ENCODE results near the gene FAT1. TPM values are rescaled to one million over a fixed set of nuclear protein-coding genes. Genes with fewer than 3 reads are reported as not detected.

FAT1 gene
- total RNA-seq, 1 experiment from 2014 or later, result 172 TPM

DNA sequence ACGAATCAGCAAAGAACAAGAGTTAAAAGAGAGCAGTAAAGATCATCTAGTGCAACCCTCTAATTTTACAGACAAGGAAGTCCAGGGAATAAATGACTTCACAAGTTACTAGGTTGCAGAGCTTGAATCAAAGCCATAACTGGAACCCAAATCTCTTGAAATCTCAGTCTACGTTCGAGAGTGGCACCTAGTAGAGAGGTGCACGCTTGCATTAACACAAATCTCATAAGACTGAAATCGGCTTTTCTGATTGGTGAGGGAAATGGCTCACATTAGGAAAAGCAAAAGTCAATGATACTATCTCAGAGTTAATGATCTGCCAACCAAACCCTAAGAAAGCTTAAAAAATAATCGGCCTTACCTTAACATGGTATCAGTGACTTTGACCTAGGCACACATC, 43.0 kb downstream of the FAT1 start:
- Mint-ChIP-seq H3K27ac (peak overlapping the region; percentile 71), H3K4me3 (no peak overlapping the region), H3K4me1 (peaks cover 67% of the 10 kb centered on the region), H3K27me3 (ENCODE audit: low read depth) (no peaks in the 10 kb centered on the region), H3K36me3 (peaks cover 8% of the 10 kb centered on the region), H3K9me3 (no peaks in the 10 kb centered on the region)
- CTCF ChIA-PET, result no interaction called here
- TF ChIP-seq FOXJ3 (CRISPR knock-in tag; IDR thresholded peaks at IDR 0.05; ENCODE audit: borderline replicate concordance) (no peak), ZNF138 (CRISPR knock-in tag; conservative IDR thresholded peaks at IDR 0.05) (no peak), TEAD1 (CRISPR knock-in tag; IDR thresholded peaks at IDR 0.05) (no peak), ESRRA (CRISPR knock-in tag; IDR thresholded peaks at IDR 0.05; ENCODE audit: borderline replicate concordance) (no peak), TP53 (CRISPR knock-in tag; IDR thresholded peaks at IDR 0.05) (no peak)
- TF ChIP-seq, protein P1, sequence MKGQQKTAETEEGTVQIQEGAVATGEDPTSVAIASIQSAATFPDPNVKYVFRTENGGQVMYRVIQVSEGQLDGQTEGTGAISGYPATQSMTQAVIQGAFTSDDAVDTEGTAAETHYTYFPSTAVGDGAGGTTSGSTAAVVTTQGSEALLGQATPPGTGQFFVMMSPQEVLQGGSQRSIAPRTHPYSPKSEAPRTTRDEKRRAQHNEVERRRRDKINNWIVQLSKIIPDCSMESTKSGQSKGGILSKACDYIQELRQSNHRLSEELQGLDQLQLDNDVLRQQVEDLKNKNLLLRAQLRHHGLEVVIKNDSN (CRISPR knock-in tag; IDR thresholded peaks at IDR 0.05), result no peak
- TF ChIP-seq, protein P2, sequence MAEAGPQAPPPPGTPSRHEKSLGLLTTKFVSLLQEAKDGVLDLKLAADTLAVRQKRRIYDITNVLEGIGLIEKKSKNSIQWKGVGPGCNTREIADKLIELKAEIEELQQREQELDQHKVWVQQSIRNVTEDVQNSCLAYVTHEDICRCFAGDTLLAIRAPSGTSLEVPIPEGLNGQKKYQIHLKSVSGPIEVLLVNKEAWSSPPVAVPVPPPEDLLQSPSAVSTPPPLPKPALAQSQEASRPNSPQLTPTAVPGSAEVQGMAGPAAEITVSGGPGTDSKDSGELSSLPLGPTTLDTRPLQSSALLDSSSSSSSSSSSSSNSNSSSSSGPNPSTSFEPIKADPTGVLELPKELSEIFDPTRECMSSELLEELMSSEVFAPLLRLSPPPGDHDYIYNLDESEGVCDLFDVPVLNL (CRISPR knock-in tag; IDR thresholded peaks at IDR 0.05; ENCODE audit: borderline replicate concordance, low read depth), result no peak
- TF ChIP-seq, protein P3, sequence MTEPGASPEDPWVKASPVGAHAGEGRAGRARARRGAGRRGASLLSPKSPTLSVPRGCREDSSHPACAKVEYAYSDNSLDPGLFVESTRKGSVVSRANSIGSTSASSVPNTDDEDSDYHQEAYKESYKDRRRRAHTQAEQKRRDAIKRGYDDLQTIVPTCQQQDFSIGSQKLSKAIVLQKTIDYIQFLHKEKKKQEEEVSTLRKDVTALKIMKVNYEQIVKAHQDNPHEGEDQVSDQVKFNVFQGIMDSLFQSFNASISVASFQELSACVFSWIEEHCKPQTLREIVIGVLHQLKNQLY (CRISPR knock-in tag; IDR thresholded peaks at IDR 0.05), result no peak
- ATAC-seq, result no peak
- POLR2A ChIA-PET, result no interaction called here
- no peak for DNase-seq (ENCODE audit: low spot score)

DNA sequence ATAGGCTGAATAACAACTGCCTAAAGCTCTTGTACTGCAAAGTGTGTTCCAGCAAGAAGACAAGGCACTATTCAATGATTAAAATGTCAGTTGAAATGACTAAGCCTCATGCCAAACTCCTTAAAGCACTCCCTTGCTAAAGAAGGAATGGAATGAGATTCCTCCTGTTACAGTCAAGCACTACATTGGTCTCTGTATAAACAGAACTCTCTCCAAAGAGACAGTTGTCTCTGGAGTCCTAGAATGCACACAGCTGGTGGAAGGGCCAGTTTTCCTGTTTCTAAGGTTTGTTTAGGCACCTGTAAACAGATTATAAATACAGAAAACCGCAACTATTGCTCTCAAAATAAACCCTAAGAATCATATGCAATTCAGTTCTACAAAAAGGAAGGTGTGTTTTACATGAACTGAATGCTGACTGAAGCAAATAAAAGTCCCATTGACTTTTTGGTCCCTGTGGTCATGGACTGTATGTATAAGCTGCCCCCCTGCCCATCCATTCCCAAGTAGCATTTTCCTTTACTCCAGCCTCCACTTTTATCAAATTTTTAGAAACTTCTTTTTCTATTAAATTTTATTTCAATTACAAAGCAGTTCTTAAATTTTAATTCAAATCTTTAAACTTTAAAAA, 47.0 kb downstream of the FAT1 start:
- Mint-ChIP-seq H3K27me3 (ENCODE audit: low read depth) (no peaks in the 10 kb centered on the region), H3K4me3 (no peak overlapping the region; the same call in 1 of the 2 replicates), H3K9me3 (no peaks in the 10 kb centered on the region), H3K27ac (peak overlapping the region; percentile 65), H3K36me3 (peaks cover 5% of the 10 kb centered on the region), H3K4me1 (peaks cover 54% of the 10 kb centered on the region)
- no peak for TF ChIP-seq IRF2 (CRISPR knock-in tag; IDR thresholded peaks at IDR 0.05; ENCODE audit: borderline replicate concordance, low read depth)
- TF ChIP-seq NR3C1 (CRISPR knock-in tag; conservative IDR thresholded peaks at IDR 0.05; ENCODE audit: low read depth), result no peak
- no peak for TF ChIP-seq RORB (CRISPR knock-in tag; IDR thresholded peaks at IDR 0.05)
- TF ChIP-seq, protein P4, sequence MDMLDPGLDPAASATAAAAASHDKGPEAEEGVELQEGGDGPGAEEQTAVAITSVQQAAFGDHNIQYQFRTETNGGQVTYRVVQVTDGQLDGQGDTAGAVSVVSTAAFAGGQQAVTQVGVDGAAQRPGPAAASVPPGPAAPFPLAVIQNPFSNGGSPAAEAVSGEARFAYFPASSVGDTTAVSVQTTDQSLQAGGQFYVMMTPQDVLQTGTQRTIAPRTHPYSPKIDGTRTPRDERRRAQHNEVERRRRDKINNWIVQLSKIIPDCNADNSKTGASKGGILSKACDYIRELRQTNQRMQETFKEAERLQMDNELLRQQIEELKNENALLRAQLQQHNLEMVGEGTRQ (CRISPR knock-in tag; IDR thresholded peaks at IDR 0.05), result no peak
- no peak for TF ChIP-seq GTF2I (CRISPR knock-in tag; conservative IDR thresholded peaks at IDR 0.05)
- TF ChIP-seq ZNF671 (CRISPR knock-in tag; IDR thresholded peaks at IDR 0.05), result no peak
- TF ChIP-seq, protein P5, sequence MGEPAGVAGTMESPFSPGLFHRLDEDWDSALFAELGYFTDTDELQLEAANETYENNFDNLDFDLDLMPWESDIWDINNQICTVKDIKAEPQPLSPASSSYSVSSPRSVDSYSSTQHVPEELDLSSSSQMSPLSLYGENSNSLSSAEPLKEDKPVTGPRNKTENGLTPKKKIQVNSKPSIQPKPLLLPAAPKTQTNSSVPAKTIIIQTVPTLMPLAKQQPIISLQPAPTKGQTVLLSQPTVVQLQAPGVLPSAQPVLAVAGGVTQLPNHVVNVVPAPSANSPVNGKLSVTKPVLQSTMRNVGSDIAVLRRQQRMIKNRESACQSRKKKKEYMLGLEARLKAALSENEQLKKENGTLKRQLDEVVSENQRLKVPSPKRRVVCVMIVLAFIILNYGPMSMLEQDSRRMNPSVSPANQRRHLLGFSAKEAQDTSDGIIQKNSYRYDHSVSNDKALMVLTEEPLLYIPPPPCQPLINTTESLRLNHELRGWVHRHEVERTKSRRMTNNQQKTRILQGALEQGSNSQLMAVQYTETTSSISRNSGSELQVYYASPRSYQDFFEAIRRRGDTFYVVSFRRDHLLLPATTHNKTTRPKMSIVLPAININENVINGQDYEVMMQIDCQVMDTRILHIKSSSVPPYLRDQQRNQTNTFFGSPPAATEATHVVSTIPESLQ (CRISPR knock-in tag; IDR thresholded peaks at IDR 0.05), result no peak
- no peak for TF ChIP-seq SMAD3 (CRISPR knock-in tag; IDR thresholded peaks at IDR 0.05; ENCODE audit: borderline replicate concordance)
- no peak for TF ChIP-seq ZNF416 (CRISPR knock-in tag; IDR thresholded peaks at IDR 0.05)
- no peak for TF ChIP-seq ELF4 (CRISPR knock-in tag; IDR thresholded peaks at IDR 0.05; ENCODE audit: low read depth)
- TF ChIP-seq KAT7 (CRISPR knock-in tag; IDR thresholded peaks at IDR 0.05; ENCODE audit: borderline replicate concordance), result no peak
- TF ChIP-seq, protein P6, sequence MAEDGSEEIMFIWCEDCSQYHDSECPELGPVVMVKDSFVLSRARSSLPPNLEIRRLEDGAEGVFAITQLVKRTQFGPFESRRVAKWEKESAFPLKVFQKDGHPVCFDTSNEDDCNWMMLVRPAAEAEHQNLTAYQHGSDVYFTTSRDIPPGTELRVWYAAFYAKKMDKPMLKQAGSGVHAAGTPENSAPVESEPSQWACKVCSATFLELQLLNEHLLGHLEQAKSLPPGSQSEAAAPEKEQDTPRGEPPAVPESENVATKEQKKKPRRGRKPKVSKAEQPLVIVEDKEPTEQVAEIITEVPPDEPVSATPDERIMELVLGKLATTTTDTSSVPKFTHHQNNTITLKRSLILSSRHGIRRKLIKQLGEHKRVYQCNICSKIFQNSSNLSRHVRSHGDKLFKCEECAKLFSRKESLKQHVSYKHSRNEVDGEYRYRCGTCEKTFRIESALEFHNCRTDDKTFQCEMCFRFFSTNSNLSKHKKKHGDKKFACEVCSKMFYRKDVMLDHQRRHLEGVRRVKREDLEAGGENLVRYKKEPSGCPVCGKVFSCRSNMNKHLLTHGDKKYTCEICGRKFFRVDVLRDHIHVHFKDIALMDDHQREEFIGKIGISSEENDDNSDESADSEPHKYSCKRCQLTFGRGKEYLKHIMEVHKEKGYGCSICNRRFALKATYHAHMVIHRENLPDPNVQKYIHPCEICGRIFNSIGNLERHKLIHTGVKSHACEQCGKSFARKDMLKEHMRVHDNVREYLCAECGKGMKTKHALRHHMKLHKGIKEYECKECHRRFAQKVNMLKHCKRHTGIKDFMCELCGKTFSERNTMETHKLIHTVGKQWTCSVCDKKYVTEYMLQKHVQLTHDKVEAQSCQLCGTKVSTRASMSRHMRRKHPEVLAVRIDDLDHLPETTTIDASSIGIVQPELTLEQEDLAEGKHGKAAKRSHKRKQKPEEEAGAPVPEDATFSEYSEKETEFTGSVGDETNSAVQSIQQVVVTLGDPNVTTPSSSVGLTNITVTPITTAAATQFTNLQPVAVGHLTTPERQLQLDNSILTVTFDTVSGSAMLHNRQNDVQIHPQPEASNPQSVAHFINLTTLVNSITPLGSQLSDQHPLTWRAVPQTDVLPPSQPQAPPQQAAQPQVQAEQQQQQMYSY (CRISPR knock-in tag; IDR thresholded peaks at IDR 0.05), result no peak
- no peak for TF ChIP-seq GRHL2 (CRISPR knock-in tag; IDR thresholded peaks at IDR 0.05; ENCODE audit: insufficient replicate concordance, severe bottlenecking)
- TF ChIP-seq CBFB (CRISPR knock-in tag; IDR thresholded peaks at IDR 0.05; ENCODE audit: low read depth), result no peak
- TF ChIP-seq, protein P7, sequence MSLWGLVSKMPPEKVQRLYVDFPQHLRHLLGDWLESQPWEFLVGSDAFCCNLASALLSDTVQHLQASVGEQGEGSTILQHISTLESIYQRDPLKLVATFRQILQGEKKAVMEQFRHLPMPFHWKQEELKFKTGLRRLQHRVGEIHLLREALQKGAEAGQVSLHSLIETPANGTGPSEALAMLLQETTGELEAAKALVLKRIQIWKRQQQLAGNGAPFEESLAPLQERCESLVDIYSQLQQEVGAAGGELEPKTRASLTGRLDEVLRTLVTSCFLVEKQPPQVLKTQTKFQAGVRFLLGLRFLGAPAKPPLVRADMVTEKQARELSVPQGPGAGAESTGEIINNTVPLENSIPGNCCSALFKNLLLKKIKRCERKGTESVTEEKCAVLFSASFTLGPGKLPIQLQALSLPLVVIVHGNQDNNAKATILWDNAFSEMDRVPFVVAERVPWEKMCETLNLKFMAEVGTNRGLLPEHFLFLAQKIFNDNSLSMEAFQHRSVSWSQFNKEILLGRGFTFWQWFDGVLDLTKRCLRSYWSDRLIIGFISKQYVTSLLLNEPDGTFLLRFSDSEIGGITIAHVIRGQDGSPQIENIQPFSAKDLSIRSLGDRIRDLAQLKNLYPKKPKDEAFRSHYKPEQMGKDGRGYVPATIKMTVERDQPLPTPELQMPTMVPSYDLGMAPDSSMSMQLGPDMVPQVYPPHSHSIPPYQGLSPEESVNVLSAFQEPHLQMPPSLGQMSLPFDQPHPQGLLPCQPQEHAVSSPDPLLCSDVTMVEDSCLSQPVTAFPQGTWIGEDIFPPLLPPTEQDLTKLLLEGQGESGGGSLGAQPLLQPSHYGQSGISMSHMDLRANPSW (CRISPR knock-in tag; conservative IDR thresholded peaks at IDR 0.05; ENCODE audit: low read depth), result no peak
- DNase-seq (ENCODE audit: low spot score) (no peak), ATAC-seq (peak; percentile 86)
- ChIA-PET POLR2A (no interaction called here), CTCF (interaction anchor here (0.7 kb wide), 1 partner anchor 44 kb away, joined by 3 read pairs; no protein-coding TSS in a partner anchor)

Measured in WTC11 (cell line).